WTC11 (cell line): ENCODE data around the gene MCM5.

ENCODE experiments used
- ATF1 ChIP-seq: sonication (generic); formaldehyde crosslinking; IDR thresholded peaks from 2 replicates; pipeline ENCODE4 v1.8.1; 2023; ENCODE audit warnings: mild to moderate bottlenecking, moderate library complexity, missing genetic modification reagents
- CBFB ChIP-seq: sonication (generic); formaldehyde crosslinking; IDR thresholded peaks from 2 replicates; pipeline ENCODE4 v1.8.1; 2022; ENCODE audit warnings: mild to moderate bottlenecking, low read depth, missing genetic modification reagents
- CREB1 ChIP-seq: sonication (generic); formaldehyde crosslinking; IDR thresholded peaks from 2 replicates; pipeline ENCODE4 v1.8.0; 2023; ENCODE audit warnings: mild to moderate bottlenecking, missing genetic modification reagents
- CTCF ChIP-seq: fragments of 200-600 bp; IDR thresholded peaks from 2 replicates; pipeline ENCODE4 v1.8.0; 2022; ENCODE audit warnings: antibody characterized with exemption
- ELF4 ChIP-seq: sonication (generic); formaldehyde crosslinking; IDR thresholded peaks from 2 replicates; pipeline ENCODE4 v1.8.1; 2022; ENCODE audit warnings: low read depth, mild to moderate bottlenecking, moderate library complexity, missing genetic modification reagents
- ZNF232 ChIP-seq: sonication (generic); formaldehyde crosslinking; IDR thresholded peaks from 2 replicates; pipeline ENCODE4 v1.8.0; 2022; ENCODE audit warnings: mild to moderate bottlenecking, missing genetic modification reagents
- TF ChIP-seq, protein P1 (sequence below): sonication (generic); formaldehyde crosslinking; IDR thresholded peaks from 2 replicates; pipeline ENCODE4 v1.8.0; 2022; ENCODE audit warnings: mild to moderate bottlenecking, missing genetic modification reagents

DNA sequence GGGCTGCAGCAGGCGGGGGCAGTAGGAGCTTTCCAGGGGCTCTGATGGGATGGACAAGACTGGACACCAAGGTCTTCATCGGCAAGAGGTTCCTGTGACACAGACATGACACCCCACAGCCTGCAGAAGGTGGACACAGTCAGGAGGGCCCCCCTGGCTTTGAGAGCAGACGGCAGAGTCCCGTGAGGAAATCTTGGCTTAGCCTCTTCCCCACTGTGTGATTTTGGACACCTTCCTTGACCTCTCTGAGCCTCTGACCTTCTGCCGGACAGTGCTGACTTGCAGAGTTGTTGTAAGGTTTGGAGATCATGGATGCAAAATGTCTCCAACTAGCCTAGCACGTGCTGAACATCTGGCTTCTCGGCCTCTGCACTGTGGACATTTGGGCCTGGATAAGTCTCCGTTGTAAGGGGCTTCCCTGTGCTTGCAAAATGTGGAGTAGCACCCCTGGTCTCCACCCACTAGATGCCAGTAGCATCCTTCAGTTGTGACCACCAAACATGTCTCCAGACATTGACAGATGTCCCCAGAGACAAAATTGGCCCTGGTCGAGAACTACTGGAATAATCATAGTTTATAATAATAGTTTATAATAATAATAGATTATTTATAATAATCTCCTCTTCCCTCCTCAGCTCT lies 54.6 kb downstream of the MCM5 start:
- TF ChIP-seq CTCF (no peak), ZNF232 (CRISPR knock-in tag) (no peak), CREB1 (no peak), ATF1 (CRISPR knock-in tag) (no peak), ELF4 (CRISPR knock-in tag) (no peak), CBFB (CRISPR knock-in tag) (no peak)
- TF ChIP-seq, protein P1, sequence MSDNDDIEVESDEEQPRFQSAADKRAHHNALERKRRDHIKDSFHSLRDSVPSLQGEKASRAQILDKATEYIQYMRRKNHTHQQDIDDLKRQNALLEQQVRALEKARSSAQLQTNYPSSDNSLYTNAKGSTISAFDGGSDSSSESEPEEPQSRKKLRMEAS (CRISPR knock-in tag), result no peak
